Parathyroid adenoma (tissue), 2 donors: ENCODE results near the gene PRPF40A.
"Not testable (repeated sequence)": the region's sequence is repeated elsewhere in the genome, so short reads cannot be mapped to it uniquely, and the experiment has no call there.

Experiments used
- H2AFZ ChIP-seq: fragments of 300-600 bp; sonication (generic); one replicate; pipeline ENCODE4 v1.7.0; 2017; ENCODE audit warnings: antibody characterized with exemption, mild to moderate bottlenecking
- H3K27ac ChIP-seq: fragments of 300-600 bp; sonication (generic); one replicate; pipeline ENCODE4 v1.7.0; 2017
- H3K27me3 ChIP-seq: fragments of 300-600 bp; sonication (generic); one replicate; pipeline ENCODE4 v1.7.0; 2017; ENCODE audit warnings: low read length; ENCODE audit not compliant: control insufficient read depth, insufficient read depth
- H3K36me3 ChIP-seq: fragments of 300-600 bp; sonication (generic); one replicate; pipeline ENCODE4 v1.7.0; 2017; ENCODE audit warnings: low read length; ENCODE audit not compliant: control insufficient read depth, insufficient read depth
- H3K4me1 ChIP-seq: fragments of 300-600 bp; sonication (generic); one replicate; pipeline ENCODE4 v1.7.0; 2017; ENCODE audit warnings: control low read depth
- H3K4me2 ChIP-seq: fragments of 300-600 bp; sonication (generic); one replicate; pipeline ENCODE4 v1.7.0; 2017; ENCODE audit warnings: low read length
- H3K4me3 ChIP-seq: fragments of 300-600 bp; sonication (generic); one replicate; pipeline ENCODE4 v1.7.0; 2017; ENCODE audit warnings: low read depth, low read length
- H3K79me2 ChIP-seq: fragments of 300-600 bp; sonication (generic); one replicate; pipeline ENCODE4 v1.7.0; 2017; ENCODE audit warnings: control low read depth
- H3K9ac ChIP-seq: fragments of 300-600 bp; sonication (generic); one replicate; pipeline ENCODE4 v1.7.0; 2017; ENCODE audit warnings: mild to moderate bottlenecking
- H3K9me3 ChIP-seq: fragments of 300-600 bp; sonication (generic); one replicate; pipeline ENCODE4 v1.7.0; 2017; ENCODE audit warnings: low read length; ENCODE audit not compliant: control insufficient read depth
- TF ChIP-seq, protein P1 (sequence below): fragments of 300-600 bp; sonication (generic); IDR thresholded peaks from one replicate; pipeline ENCODE4 v1.7.0; 2017; ENCODE audit warnings: antibody characterized with exemption, mild to moderate bottlenecking
- donor health status: primary hyperparathyroidism.

The PRPF40A gene

GRCh38 chr2:152761214-152761613 is 44.0 kb upstream of the PRPF40A start:
- Histone ChIP-seq H3K4me1 (no peaks in the 10 kb centered on the region), H3K9ac (no peak overlapping the region), H3K27ac (no peak overlapping the region), H3K4me2 (no peak overlapping the region), H2AFZ (no peak overlapping the region), H3K4me3 (no peak overlapping the region), H3K79me2 (no peaks in the 10 kb centered on the region), H3K27me3 (no peaks in the 10 kb centered on the region), H3K9me3 (no peaks in the 10 kb centered on the region), H3K36me3 (no peaks in the 10 kb centered on the region)
- TF ChIP-seq, protein P1, sequence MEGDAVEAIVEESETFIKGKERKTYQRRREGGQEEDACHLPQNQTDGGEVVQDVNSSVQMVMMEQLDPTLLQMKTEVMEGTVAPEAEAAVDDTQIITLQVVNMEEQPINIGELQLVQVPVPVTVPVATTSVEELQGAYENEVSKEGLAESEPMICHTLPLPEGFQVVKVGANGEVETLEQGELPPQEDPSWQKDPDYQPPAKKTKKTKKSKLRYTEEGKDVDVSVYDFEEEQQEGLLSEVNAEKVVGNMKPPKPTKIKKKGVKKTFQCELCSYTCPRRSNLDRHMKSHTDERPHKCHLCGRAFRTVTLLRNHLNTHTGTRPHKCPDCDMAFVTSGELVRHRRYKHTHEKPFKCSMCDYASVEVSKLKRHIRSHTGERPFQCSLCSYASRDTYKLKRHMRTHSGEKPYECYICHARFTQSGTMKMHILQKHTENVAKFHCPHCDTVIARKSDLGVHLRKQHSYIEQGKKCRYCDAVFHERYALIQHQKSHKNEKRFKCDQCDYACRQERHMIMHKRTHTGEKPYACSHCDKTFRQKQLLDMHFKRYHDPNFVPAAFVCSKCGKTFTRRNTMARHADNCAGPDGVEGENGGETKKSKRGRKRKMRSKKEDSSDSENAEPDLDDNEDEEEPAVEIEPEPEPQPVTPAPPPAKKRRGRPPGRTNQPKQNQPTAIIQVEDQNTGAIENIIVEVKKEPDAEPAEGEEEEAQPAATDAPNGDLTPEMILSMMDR, result no peak

GRCh38 chr2:152759290-152760072 is 42.2 kb upstream of the PRPF40A start:
- H3K9me3 ChIP-seq, result no peaks in the 10 kb centered on the region
- H3K36me3 ChIP-seq, result no peaks in the 10 kb centered on the region
- TF ChIP-seq, protein P1, result no peak
- no peak overlapping the region for H3K27ac ChIP-seq
- no peak overlapping the region for H3K4me3 ChIP-seq
- no peak overlapping the region for H2AFZ ChIP-seq
- H3K4me1 ChIP-seq, result no peaks in the 10 kb centered on the region
- H3K9ac ChIP-seq, result no peak overlapping the region
- H3K27me3 ChIP-seq, result no peaks in the 10 kb centered on the region
- no peaks in the 10 kb centered on the region for H3K79me2 ChIP-seq
- H3K4me2 ChIP-seq, result no peak overlapping the region

GRCh38 chr2:152755029-152755428 is 37.8 kb upstream of the PRPF40A start:
- Histone ChIP-seq H3K36me3 (no peaks in the 10 kb centered on the region), H3K9me3 (no peaks in the 10 kb centered on the region), H3K27me3 (no peaks in the 10 kb centered on the region), H3K9ac (no peak overlapping the region), H3K79me2 (no peaks in the 10 kb centered on the region), H2AFZ (no peak overlapping the region), H3K4me1 (no peaks in the 10 kb centered on the region), H3K27ac (no peak overlapping the region), H3K4me2 (no peak overlapping the region), H3K4me3 (no peak overlapping the region)
- TF ChIP-seq, protein P1, result no peak

DNA sequence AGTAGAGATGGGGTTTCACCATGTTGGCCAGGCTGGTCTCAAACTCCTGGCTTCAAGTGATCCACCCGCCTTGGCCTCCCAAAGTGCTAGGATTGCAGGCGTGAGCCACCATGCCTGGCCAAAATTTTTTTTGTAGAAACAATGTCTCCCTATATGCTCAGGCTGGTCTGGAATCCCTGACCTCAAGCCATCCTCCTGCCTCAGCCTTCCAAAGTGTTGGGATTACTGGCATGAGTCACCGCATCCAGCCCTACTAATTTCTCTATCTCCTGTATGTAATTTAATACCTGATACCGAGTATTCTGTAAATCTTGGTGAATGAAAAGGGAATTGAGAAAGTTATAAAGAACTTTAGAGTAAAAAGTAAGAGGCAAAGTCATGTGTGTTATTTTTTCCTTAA is 30.5 kb upstream of the PRPF40A start:
- not testable (repeated sequence) for H3K9me3 ChIP-seq, H3K79me2 ChIP-seq, H3K27ac ChIP-seq, H3K27me3 ChIP-seq, H3K4me1 ChIP-seq, H3K36me3 ChIP-seq, H3K4me2 ChIP-seq, H2AFZ ChIP-seq, H3K4me3 ChIP-seq, H3K9ac ChIP-seq

DNA sequence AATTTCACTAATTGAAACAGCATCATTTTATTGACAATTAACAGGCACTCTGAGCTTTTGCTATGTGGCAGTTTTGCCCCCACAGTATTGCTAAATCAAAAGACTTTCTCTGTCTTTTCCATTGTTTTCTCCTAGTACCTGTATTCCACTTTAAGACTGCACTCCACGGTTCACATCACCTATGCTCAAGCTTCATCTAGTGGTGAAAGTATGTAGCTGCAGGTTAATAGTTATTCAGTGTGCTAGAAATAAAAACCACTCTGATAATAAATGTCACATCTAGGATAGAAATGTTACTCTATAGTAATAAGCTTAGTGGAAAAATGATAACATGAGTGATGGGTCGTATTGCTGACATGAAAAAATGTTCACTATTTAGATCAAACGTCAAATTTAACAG is 25.7 kb upstream of the PRPF40A start:
- TF ChIP-seq, protein P1, result peak; percentile 55
- no peaks in the 10 kb centered on the region for H3K79me2 ChIP-seq
- no peak overlapping the region for H3K4me2 ChIP-seq
- no peaks in the 10 kb centered on the region for H3K36me3 ChIP-seq
- H3K27me3 ChIP-seq, result no peaks in the 10 kb centered on the region
- no peak overlapping the region for H3K9ac ChIP-seq
- no peak overlapping the region for H3K4me3 ChIP-seq
- H2AFZ ChIP-seq, result no peak overlapping the region
- no peaks in the 10 kb centered on the region for H3K9me3 ChIP-seq
- no peak overlapping the region for H3K27ac ChIP-seq
- peaks cover 3% of the 10 kb centered on the region for H3K4me1 ChIP-seq
